ENCODE data around the gene COL27A1. TPM values are rescaled to one million over a fixed set of nuclear protein-coding genes. Genes with fewer than 3 reads are reported as not detected.
"Not testable (repeated sequence)": the region's sequence is repeated elsewhere in the genome, so short reads cannot be mapped to it uniquely, and the experiment has no call there.

Gene COL27A1
- total RNA-seq, 1 experiment from 2014 or later: 37.0 TPM

DNA sequence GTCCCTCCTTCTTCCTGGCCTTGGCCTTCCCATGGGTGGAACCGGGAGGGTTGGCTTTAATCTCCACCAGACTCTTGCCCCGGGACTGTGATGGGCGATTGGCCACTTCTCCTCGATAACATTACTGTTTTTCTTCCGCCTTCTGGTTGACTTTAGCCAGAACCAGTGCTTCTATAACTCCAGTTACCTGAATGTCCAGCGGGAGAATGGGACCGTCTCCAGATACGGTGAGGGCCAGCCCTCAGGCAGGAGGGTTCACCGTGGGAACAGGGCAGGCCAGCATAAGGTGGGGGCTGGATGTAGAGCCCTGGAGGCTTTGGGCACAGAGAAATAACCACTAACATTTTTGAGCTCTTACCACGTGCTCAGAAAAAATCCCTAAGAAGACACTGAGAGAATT, 175.3 kb downstream of the COL27A1 start:
- ChIA-PET CTCF (no interaction called here), POLR2A (ENCODE audit: low non-redundant PET) (no interaction called here)
- Histone ChIP-seq H3K9me3 (ENCODE audit: low read depth, low read length, poor library complexity, severe bottlenecking) (no peaks in the 10 kb centered on the region), H3K27me3 (replicated peaks; ENCODE audit: insufficient read depth, low read depth, low read length, poor library complexity) (no peaks in the 10 kb centered on the region), H3K27ac (ENCODE audit: low read depth, low read length, poor library complexity, severe bottlenecking) (no peak overlapping the region), H3K36me3 (ENCODE audit: insufficient read depth, low read length, poor library complexity, severe bottlenecking) (no peaks in the 10 kb centered on the region), H3K4me3 (ENCODE audit: low read depth, low read length, poor library complexity, severe bottlenecking) (no peak overlapping the region), H3K4me1 (ENCODE audit: insufficient read depth, low read length, poor library complexity, severe bottlenecking) (no peaks in the 10 kb centered on the region)
- intact Hi-C loops (cut with micrococcal nuclease; ENCODE audit: unreplicated experiment): no loop called here
- BruUV-seq (replicated peaks): no TSS peak
- DNase-seq (ENCODE audit: low spot score): no peak
- TF ChIP-seq EZH2 (IDR thresholded peaks at IDR 0.05; ENCODE audit: borderline replicate concordance, low read depth, low read length, poor library complexity, severe bottlenecking): no peak
- TF ChIP-seq, protein P1, sequence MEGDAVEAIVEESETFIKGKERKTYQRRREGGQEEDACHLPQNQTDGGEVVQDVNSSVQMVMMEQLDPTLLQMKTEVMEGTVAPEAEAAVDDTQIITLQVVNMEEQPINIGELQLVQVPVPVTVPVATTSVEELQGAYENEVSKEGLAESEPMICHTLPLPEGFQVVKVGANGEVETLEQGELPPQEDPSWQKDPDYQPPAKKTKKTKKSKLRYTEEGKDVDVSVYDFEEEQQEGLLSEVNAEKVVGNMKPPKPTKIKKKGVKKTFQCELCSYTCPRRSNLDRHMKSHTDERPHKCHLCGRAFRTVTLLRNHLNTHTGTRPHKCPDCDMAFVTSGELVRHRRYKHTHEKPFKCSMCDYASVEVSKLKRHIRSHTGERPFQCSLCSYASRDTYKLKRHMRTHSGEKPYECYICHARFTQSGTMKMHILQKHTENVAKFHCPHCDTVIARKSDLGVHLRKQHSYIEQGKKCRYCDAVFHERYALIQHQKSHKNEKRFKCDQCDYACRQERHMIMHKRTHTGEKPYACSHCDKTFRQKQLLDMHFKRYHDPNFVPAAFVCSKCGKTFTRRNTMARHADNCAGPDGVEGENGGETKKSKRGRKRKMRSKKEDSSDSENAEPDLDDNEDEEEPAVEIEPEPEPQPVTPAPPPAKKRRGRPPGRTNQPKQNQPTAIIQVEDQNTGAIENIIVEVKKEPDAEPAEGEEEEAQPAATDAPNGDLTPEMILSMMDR (conservative IDR thresholded peaks at IDR 0.05; ENCODE audit: low read depth, low read length): no peak

DNA sequence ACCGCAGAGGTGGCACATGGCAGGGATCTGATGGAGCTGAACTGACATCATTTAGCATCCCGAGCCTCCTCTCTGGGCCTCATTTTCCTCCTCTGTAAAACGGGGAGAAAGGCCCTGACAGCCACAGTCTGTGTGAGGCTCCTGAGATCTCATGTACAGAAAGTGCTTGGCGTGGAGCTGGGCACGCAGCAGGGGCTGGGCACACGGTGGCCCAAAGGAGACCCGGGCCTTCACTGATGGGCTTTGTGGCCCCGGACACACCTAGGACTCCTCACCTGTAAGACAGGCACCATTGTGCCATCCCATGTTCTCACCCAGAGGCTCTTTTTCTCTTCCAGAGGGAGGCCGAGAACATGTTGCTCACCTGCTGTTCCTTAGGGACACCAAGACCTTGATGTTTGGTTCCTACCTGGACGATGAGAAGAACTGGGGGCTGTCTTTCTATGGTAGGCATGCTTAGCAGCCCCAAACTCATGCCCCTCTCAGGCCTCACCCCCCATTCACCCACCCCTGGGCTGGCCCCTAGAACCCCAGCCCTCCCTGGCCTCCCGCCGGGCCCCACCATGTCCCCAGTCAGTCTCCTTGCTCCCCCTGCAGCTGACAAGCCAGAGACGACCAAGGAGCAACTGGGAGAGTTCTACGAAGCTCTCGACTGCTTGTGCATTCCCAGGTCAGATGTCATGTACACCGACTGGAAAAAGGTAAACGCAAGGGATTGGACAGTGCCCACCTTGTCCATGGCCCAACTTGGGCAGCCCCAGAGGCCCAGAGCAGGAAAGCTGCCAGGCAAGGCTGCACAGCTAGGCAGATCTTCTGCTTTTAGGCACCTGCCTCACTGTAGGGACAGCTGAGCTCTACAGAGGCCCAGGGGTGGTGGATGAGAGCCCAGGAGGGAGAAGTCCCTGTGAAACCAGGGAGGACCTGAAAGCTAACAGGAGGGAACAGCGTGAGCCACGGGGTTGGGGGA, 176.2 kb downstream of the COL27A1 start:
- BruUV-seq (replicated peaks); H3K27me3 ChIP-seq (replicated peaks; ENCODE audit: insufficient read depth, low read depth, low read length, poor library complexity); CTCF ChIA-PET; DNase-seq (ENCODE audit: low spot score); H3K4me1 ChIP-seq (ENCODE audit: insufficient read depth, low read length, poor library complexity, severe bottlenecking); POLR2A ChIA-PET (ENCODE audit: low non-redundant PET); H3K4me3 ChIP-seq (ENCODE audit: low read depth, low read length, poor library complexity, severe bottlenecking); H3K27ac ChIP-seq (ENCODE audit: low read depth, low read length, poor library complexity, severe bottlenecking); intact Hi-C loops (cut with micrococcal nuclease; ENCODE audit: unreplicated experiment); H3K9me3 ChIP-seq (ENCODE audit: low read depth, low read length, poor library complexity, severe bottlenecking); H3K36me3 ChIP-seq (ENCODE audit: insufficient read depth, low read length, poor library complexity, severe bottlenecking): not testable (repeated sequence)

DNA sequence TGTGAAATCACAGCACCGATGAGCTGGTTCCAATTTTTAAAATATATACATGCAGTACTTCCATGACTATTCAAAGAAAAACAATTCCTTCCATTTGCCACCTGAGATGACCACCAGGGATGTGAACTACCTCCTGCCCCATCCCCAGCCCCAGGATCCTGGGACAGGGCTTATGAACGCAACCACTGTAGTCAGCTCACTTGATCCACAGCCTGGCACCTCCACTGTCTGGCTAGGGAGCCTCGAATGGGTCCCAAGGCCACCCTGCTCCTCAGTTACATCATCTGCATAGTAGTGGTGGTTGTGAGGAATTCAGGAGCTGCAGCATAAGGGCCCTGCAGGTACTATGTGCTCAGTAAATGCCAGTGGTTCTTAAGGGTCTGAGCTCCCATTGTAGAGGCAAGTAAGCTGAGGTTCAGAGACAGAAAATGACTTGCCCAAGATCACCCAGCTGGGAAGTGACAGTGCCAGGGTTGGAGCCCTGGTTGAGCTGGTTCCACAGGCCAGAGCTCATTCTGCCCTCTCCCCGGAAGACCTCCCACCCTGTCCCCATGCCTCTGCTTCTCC, 177.2 kb downstream of the COL27A1 start:
- POLR2A ChIA-PET (ENCODE audit: low non-redundant PET); H3K4me3 ChIP-seq (ENCODE audit: low read depth, low read length, poor library complexity, severe bottlenecking); H3K27me3 ChIP-seq (replicated peaks; ENCODE audit: insufficient read depth, low read depth, low read length, poor library complexity); intact Hi-C loops (cut with micrococcal nuclease; ENCODE audit: unreplicated experiment); DNase-seq (ENCODE audit: low spot score); H3K9me3 ChIP-seq (ENCODE audit: low read depth, low read length, poor library complexity, severe bottlenecking); H3K4me1 ChIP-seq (ENCODE audit: insufficient read depth, low read length, poor library complexity, severe bottlenecking); BruUV-seq (replicated peaks); H3K36me3 ChIP-seq (ENCODE audit: insufficient read depth, low read length, poor library complexity, severe bottlenecking); H3K27ac ChIP-seq (ENCODE audit: low read depth, low read length, poor library complexity, severe bottlenecking); CTCF ChIA-PET: not testable (repeated sequence)

DNA sequence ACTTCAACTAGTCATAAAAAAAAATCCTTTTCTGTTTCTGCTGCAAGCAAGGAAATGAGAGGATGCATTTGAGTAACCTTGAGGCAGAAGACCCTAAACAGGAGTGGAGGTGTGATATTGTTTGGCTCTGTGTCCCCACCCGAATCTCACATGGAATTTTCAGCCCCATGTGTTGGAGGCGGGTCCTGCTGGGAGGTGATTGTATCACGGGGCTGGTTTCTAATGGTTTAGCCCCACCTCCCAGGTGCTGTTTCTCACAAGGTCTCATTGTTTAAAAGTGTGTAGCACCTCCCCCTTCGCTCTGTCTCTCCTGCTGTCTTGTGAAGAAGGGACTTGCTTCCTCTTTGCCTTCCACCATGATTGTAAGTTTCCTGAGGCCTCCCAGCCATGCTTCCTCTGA, 178.4 kb downstream of the COL27A1 start:
- intact Hi-C loops (cut with micrococcal nuclease; ENCODE audit: unreplicated experiment); CTCF ChIA-PET; H3K27me3 ChIP-seq (replicated peaks; ENCODE audit: insufficient read depth, low read depth, low read length, poor library complexity); POLR2A ChIA-PET (ENCODE audit: low non-redundant PET); H3K27ac ChIP-seq (ENCODE audit: low read depth, low read length, poor library complexity, severe bottlenecking); DNase-seq (ENCODE audit: low spot score); BruUV-seq (replicated peaks); H3K36me3 ChIP-seq (ENCODE audit: insufficient read depth, low read length, poor library complexity, severe bottlenecking); H3K4me3 ChIP-seq (ENCODE audit: low read depth, low read length, poor library complexity, severe bottlenecking); H3K9me3 ChIP-seq (ENCODE audit: low read depth, low read length, poor library complexity, severe bottlenecking); H3K4me1 ChIP-seq (ENCODE audit: insufficient read depth, low read length, poor library complexity, severe bottlenecking): not testable (repeated sequence)

Measured in A673 (cell line).